ENCODE measurements around the gene GALNT10.

The GALNT10 gene

GRCh38 chr5:154380263-154380662, 189.7 kb downstream of the GALNT10 start:
- DNase-seq (ENCODE audit: low read depth) = no peak

GRCh38 chr5:154384480-154385235, 194.1 kb downstream of the GALNT10 start:
- DNase-seq (ENCODE audit: low read depth) = no peak

- no peak for DNase-seq (ENCODE audit: low read depth)
These were observed 194.6 kb downstream of the GALNT10 start for GRCh38 chr5:154385236-154385512.

GRCh38 chr5:154386952-154387629, 196.6 kb downstream of the GALNT10 start:
- DNase-seq (ENCODE audit: low read depth) = no peak

- DNase-seq (ENCODE audit: low read depth) = no peak
These were observed 198.3 kb downstream of the GALNT10 start for GRCh38 chr5:154388842-154389241.

- DNase-seq (ENCODE audit: low read depth) = no peak
These were observed 199.6 kb downstream of the GALNT10 start for GRCh38 chr5:154390096-154390495.

DNA sequence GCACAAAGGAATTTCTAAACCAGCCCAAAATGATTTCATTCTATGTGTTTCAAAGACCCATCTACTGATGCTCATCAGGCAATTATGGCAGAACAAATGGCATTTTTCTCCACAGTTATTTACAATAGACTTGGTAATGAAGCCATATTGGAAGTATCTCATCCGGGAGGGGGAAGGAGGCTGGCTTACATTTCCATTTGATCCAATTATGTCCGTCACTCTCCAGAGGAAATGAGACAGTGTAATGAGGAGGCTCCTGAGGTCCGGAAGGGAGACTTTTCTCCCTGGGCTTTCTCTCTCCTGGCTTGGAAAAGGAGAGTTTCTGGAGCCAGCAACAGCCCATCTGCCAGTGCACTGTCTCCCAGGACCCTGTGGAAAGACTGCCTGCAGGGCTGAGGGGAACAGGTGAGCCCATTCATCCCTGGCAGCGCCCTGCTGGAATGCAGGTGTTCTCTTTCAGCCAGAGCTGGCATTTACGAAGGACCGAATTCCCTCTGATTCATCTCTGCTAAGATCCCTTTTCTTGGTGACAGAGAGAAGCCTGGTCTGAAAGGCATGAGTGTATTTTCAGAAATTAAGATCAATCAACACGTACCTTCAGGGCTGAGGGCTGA, 200.3 kb downstream of the GALNT10 start:
- DNase-seq (ENCODE audit: low read depth) = no peak

GRCh38 chr5:154391788-154392187, 201.3 kb downstream of the GALNT10 start:
- DNase-seq (ENCODE audit: low read depth) = no peak

DNA sequence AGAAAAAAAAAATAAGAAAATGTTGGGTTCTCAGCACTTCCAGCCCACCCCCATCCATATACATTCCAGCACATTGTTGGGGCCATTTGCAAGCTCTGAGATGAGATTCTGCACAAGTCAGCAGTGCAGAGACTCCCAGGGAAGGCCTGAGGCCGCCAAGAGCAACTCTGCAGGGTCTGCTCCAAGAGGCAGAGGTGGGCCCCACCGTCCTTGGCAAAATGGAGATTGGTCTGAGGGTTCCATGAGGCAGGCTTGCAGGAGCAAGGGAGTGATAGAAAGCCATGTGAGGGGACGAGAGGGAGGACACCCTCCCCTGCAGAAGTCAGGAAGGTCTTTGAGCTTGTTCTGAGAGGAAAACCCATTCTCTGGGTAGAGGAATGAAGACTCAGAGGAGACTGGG, 203.3 kb downstream of the GALNT10 start:
- no peak for DNase-seq (ENCODE audit: low read depth)

DNA sequence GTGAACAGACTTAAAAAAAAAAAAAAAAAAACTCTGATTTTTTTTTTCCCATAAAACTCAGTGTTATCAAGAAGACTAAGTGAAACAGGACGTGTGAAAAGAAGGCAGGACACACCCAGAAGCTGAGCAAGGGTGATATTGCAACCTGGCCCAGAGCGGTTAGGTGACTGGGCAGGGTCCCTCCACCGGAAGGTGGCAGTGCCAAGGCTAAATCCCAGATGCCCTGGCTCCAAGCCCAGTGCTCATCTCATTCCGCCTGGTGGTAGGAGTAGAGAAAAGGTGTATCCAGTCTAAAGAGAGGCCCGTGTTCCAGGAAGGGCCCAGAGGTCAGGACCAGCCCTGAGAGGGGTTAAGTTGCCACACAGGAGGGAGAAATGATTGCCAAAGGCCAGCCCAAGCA, 203.8 kb downstream of the GALNT10 start:
- DNase-seq (ENCODE audit: low read depth) = no peak

DNA sequence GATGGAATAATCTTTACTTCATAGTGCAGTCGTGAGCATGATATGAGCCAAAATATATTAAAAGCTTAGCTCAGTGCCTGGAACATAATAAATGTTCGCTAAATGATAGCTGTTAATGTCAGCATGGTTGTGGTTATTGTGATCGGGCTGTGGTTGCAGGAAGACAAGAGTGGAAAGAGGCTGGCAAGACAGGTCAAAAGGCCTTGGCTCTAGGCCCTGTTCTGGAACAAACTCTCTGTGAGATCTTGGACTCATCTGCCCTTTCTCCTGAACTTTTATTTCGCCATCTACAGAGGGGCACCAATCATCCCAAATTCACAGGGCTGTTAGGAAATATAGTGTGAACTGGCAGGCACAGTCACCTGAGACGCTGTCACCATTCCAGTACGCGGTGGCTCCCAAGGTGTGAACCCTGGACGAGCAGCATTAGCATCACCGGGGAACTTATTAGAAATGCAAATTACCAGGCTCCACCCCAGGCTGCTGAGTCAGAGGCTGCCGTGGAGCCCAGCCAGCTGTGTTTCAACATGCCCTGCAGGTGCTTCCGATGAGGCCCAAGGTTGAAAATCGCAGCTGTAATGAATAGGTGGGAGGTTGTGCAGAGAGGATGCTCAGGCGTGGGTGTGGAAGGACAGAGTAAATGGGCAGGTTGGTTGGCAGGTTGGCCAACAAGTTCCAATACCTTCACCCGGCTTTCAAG, 205.0 kb downstream of the GALNT10 start:
- DNase-seq (ENCODE audit: low read depth) = no peak

DNA sequence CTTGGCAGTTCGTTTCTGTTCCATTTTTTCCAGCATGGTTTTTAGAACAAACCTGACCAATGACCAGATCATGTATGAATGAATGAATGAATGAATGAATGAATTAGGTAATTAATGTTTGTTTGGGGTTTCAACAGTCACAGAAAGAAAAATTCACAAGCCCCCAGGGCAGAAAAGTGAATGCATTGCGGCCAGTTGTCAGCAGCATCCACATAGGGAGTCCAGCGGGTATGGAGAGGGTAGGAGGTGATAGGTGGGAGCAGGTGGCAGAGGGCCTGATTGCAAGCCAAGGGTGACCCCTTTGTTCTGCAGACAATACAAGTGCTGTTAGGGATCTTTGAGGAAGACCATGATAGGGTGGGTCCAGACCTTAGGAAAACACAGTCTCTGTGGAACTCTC, 205.6 kb downstream of the GALNT10 start:
- no peak for DNase-seq (ENCODE audit: low read depth)

DNA sequence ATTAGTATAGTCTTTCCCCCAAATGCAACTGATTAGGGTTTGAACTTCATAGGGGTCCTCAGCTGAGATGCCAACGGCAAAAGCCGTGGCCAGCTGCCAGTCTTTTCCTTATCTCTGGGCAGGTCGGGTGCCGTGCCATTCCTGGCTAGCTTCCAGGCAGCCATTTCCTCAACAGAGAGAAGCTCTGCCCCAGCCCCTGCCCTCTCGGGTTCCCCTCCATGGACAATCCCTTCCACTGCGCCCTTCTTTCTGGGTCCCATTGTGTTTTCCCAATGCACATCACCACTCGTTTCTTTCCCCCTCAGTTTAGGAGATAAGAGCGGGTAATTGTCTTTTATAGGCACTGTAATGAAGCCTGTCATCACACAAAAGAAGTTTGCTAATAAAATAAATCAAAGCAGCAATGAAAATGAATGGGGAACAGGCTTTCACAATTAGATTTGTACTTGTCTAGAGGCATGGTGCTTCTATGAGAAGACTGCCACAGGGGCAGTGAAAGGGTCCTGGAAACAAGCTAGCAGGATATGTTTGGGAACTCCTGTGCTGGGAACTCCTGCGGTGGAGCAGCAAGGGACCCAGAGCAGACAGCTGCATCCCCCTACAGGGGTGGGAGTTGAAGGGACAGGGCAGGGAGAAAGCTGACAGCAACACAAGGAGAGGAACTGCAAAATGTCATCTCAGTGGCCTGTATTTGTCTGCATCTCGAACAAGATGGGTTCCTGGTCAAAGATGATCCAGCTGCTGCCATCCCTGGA, 207.3 kb downstream of the GALNT10 start:
- no peak for DNase-seq (ENCODE audit: low read depth)

DNA sequence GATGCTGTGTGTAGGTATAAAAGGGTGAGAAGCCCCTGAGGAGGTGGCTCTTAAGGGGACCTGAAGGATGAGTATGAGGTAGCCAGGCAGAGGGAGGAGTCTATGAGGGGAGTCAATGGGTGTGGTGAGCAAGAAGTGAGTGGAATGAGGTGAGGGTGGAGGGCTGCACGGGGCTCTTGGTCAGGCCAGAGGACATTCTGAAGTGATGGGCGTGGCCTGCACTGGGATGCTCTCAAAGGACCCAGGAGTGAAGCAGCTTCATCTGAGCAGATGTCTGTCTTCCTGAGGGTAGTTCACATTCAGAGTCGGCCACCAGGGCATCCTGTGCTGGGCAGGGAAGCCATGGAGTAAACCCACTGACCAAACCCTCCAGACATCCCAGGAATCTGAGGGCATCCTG, 210.1 kb downstream of the GALNT10 start:
- no peak for DNase-seq (ENCODE audit: low read depth)

- no peak for DNase-seq (ENCODE audit: low read depth)
These were observed 210.8 kb downstream of the GALNT10 start for GRCh38 chr5:154401355-154401754.

GRCh38 chr5:154401931-154402330, 211.4 kb downstream of the GALNT10 start:
- DNase-seq (ENCODE audit: low read depth) = no peak

DNA sequence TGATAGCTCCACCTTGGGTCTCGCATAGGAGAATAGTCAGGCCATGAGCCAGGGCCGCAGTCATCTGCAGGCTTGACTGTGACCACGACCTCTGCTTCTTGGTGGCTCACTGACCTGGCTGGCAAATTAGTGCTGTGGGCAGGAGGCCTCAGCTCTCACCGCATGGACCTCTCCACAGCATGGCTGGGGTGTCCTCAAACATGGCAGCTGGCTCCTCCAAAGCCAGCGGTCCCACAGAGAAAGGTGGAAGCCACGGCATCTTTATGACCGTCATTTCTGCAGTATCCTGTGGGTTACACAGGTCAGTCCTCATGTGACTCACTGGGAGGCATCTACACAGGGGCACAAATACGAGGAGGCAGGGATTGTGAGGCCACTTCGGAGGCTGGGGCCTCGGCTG, 212.1 kb downstream of the GALNT10 start:
- no peak for DNase-seq (ENCODE audit: low read depth)

DNA sequence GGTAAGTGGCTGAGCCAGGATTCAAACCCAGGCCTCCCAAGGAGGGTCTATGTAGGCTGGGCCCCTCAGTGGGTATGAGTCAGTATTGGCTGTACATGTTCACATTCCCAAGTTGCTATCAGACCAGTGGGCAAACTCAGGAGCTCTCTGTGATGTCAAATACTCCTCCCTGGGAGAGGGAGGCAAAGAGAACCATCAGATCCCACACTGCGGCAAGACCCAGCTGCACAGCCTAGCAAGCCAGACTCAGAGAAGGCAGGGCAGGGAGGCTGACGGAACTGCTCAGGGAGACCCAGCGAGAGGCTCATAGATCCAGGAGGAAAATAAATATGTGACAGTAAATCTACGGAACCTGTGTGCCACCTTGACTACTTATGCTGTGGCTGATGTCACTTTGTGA, 212.7 kb downstream of the GALNT10 start:
- no peak for DNase-seq (ENCODE audit: low read depth)

DNA sequence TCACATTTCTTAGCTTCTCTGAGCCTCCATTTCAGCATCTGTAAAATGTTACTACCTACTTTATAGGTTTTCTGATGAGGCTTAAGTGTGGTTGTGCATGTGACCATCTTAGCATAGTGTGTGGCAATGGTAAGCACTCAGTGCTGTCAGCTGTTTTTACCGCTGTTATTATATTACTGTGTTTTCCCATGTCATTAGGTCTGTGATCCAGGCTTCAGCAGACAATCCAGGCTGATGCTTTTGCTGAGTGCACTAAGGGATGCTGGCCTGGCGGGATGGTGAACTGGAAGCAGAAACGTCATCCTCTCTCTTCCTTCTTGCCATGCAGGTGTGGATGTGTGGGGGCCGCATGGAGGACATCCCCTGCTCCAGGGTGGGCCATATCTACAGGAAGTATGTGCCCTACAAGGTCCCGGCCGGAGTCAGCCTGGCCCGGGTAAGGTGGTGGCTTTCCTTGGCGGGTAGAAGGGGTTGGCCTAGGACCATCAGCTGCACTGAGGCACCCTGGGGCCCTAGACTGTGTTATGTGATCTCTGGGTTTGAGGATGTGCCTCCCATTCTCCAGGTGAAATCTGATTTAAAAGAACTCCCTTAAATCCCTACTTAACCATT, 213.3 kb downstream of the GALNT10 start:
- no peak for DNase-seq (ENCODE audit: low read depth)

DNA sequence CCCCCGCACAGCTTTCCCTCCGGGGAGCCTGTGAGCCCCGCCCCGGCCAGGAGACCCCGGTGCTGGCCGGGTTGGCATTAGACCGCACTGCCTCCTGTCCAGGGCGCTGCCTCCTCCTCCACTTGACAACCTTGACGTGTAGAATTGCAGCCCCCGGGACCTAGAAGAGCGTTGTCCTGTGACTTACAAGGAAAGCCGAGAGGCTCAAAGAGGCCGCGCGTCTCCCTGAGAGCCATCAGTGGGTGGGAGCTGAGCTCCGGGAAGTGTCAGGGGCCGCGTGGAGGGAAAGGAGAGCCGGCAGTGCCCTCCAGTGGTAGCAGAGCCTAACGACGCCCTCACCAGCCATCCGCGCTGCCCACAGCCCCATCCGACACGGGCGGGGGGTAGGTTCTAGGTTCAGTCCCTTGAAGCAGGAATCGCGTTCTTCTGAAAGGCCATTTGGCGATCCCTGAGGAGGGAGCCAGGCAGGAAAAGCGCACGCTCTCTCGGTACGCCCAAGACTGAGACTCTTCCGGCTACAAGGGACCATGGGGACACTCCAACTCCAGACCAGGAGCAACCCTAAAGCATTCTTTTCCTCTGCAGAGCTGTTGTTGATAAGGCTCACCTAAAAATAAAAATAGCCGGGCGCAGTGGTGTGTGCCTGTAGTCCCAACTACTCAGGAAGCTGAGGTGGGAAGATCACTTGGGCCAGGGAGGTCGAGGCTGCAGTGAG, 214.7 kb downstream of the GALNT10 start:
- DNase-seq (ENCODE audit: low read depth) = peak; percentile 32

- no peak for DNase-seq (ENCODE audit: low read depth)
These were observed 215.7 kb downstream of the GALNT10 start for GRCh38 chr5:154406231-154406630.

Measured in non-pigmented ciliary epithelial cell (primary cell).